GM19025 (cell line): ENCODE data around the gene KIF6.

Experiments
- ATAC-seq: cut with Tn5 transposase; IDR thresholded peaks from one replicate; pipeline ENCODE4 v1.9.1; 2021; ENCODE audit warnings: mild to moderate bottlenecking, low read depth, moderate library complexity; ENCODE audit not compliant: unreplicated experiment

KIF6 gene

DNA sequence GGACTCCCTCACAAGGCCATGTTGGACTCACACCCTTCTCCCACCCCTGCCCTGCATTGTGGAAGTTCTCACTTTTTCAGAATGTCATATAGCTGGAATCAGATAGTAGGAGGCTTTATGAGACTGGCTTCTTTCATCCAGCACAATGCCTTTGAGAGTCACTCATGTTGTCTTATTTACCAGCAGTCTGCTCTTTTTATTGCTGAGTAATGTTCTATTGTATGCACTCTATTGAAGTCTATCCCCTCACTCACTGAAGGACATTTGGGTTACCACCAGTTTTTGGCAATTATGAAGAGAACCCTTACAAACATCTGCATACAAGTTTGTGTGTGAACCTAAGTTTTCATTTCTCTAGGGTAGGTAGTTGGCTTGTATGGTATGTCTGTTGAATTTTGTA is 321.9 kb downstream of the KIF6 start:
- no peak for ATAC-seq

DNA sequence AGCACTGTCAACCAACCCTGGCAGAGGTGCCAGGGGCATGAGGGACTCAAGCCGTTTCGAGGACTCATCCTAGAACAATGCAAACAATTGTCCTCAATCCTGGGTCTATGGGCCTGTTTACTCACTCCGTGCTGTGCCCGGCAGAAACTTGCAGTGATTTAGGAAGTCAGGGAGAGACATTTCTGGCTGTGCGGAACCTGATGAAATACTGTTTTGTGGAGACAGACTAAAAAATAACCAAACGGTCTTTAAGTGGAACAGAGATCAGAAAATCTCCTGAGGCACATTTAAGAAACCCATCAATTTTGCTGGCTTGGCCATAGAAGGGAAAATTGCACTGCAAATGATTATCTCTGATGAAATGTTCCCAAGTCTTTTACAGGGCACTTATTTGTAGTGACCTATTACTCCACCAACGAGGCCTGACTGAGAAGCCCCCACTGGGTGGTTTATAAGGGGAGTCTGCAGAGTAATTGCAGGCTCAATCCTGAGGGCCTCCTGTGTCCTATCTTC is 322.9 kb downstream of the KIF6 start:
- ATAC-seq, result no peak

DNA sequence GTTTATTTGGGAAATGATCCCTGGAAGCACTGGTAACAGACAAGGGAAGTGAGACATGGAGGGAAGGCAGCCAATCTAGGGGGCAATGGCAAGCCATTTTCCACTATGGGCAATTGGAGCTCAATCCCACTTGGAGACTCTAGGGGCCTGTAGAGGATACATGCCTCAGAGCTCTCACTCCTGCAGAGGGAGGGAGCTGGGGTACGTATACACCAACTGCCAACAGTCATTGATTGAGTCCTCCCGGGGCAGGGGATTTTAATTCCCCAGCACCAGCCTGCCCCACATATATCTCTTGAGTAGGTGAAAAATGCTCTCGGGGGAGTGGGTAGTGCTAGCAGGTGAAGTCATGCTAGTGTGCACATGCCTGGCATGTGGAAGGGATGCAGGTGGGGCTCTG is 323.8 kb downstream of the KIF6 start:
- ATAC-seq, result no peak

DNA sequence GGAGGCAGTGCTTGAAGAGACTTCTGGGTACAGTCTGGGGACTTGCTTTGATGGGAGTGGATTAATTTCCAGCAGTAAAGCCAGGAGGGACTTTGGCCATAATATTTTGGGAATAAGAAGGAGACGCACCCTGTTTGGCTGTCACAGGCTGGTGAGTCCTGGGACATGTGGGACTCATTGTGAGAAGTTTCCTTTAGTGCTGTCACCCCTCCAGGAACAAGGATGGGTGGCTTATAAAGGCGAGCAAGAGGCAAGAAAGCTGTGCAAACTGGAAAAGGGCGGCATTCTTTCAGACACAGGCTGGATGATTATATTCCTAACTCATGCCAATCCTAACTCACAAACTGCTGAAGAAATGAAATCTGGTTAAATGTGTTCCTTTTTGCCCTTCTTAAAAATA is 325.2 kb downstream of the KIF6 start:
- ATAC-seq, result no peak

DNA sequence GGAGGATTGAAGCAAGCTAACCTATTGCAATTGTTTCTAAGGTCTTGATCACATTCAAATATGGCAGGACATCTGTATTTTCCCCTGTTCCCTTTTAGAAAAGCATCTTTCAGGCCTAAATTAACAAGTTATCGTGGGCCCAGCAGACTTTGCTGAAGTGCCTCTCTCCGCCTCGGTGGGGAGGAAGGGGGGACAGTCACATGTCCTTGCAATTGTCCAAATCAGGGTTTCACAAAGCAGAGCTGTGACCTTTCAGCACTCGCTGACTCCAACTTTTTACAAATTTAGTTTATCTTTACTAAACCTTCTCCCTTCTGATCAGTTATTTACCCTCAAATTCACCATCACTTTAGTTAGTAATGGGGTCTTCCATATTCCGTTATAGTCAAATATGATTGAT is 328.4 kb downstream of the KIF6 start:
- no peak for ATAC-seq

DNA sequence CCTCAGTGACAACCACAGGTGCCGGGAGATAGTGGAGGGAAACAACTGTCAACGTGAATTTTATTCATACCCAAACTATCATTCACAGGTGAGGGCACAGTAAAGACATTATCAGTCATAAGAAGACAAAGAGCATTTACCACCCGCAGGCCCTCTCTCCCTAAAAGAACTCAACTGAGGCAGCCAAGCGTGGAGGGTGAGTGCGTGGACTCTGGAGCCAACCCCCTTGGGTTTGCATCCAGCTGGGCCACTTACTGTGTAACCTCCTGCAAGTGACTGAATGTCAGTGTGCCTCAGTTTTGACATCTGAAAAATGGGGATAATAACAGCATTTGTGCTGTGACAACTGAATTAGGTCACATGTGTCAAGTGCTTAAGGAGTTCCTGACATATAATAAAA is 332.1 kb downstream of the KIF6 start:
- ATAC-seq, result no peak

DNA sequence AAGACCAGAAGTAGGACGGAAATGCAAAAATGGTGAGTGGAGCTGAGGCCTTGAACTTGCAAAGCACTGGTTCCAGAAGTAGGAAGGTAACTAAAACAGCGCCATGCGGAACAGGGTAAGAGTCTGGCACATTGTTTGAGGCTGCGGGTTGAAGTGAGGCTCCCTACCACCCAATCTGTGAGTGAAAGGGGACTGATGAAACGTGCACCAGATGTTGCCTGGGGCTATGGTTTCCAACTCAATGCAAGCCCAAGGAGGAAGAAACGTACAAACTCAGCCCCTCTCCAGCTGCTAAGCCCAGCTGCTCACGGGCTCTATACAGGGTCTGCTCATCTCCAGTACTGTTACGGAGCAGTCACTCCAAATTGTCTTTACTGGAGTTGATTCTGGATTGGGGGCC is 334.0 kb downstream of the KIF6 start:
- ATAC-seq, result no peak

DNA sequence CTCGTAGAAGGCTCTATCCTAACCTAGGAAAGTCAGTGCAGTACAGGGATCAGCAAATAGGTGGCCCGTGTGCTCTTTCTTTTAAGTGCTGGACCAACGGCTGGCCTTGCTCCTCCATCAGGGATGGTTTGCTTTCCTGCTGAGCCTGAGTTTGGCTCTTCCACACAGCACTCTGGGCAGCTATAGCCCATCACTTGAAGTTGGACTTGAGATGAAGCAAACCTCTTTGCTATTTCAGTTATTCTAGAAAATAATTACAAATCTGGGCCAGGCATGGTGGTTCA is 335.8 kb downstream of the KIF6 start:
- ATAC-seq, result peak; percentile 13

DNA sequence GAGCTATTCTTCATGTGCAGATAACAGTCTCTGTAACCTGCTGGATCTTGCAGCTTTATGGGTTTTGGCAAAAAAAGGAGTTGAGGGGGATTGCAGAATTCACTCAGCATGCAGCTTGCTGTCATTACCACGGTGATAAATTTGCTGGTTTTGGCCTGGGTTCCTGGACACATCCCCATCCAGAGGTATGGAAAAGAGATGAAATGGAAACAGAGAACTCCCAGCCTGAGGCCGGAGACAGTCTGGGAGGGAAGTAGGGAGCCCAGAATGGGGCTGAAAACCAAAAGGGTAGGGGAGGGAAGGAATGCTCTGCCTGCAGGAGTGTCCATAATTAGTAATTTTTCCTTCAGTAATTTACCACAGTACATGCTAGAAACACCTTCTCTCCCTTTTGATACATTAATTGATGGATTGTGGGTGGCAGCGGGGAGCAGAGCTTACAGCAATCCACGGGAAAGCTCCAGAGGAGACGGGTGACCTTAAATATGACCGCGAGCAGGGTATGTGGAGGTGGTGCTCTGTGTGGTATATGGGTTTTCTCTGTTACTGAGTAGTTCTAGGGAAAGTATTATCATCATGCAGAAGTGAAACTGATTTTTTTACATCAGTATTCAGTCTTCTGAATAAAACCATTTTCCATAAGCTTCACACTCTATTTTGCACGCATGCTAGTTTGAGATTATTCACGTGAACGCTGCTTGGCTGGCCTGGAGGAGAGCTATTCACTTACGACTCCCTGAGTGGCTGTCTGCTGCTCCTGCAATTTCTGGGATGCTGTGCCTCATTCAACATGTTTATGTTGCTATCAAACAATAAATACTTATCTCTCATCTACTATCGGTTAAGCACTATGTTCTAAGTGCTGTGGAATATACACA is 336.4 kb downstream of the KIF6 start:
- ATAC-seq, result peak; percentile 62

DNA sequence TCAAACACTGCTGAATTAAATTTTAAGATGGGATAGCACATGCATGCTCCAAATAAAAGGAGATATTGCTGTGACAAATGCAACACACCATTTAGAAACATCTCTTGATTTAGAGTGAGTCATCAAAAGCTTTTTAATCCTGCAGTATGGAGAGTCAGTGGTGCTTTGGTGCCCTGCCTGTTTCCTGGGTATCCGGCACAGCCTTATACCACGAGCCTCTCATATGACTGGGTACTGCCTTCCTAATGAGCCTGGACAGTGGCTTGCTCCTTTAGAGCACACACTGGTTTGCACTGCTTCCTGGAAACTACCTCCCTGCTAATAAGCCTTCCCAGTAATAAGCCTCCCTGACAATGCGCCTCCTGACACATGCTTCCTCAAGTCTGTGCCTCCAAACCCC is 337.4 kb downstream of the KIF6 start:
- no peak for ATAC-seq

DNA sequence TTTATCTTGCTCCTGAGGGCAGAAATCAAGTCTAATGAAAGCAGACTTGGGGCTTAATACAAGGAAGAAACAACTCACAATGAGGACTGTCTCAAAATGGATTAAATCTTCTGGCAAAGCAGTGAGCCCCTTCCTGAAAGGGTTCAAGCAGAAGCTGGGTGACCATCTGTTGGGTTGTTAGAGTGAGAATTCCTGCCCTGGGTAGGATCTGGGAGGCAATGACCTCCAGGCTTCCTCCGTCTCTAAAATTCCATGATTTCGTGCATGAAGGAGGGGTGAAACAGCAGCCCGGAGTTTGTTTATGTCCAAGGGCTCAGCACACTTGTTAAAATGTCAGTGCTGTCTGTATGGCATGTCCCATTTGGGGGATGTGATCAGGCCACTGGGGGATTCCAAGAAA is 338.7 kb downstream of the KIF6 start:
- no peak for ATAC-seq

DNA sequence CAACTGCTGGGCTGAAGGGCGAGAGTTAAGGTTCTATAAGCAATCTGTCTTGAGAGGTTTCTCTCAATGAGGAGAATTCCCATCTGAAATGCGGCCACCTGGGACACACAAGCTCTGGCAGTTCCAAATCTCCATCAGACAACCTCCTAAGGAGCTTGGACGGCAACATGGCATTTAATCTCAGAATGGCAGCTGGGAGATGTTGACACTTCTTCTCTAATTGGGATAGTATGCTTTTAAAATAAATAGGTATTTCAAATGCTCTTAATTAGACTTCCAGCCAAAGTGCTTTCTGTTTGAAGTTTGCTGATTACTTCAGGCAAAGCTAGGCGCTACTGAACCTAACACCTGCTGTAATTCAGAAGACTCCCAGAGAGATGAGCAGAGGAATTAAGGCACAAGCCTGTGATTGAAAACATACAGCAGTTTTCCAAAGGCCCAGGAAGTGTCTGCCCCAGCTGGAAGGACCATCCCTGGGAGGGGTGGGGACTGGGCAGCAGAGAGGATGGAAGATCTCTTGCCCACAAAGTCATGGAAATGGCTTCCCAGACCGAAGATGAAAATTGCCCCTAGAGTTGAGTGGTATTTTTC is 343.6 kb downstream of the KIF6 start:
- no peak for ATAC-seq

DNA sequence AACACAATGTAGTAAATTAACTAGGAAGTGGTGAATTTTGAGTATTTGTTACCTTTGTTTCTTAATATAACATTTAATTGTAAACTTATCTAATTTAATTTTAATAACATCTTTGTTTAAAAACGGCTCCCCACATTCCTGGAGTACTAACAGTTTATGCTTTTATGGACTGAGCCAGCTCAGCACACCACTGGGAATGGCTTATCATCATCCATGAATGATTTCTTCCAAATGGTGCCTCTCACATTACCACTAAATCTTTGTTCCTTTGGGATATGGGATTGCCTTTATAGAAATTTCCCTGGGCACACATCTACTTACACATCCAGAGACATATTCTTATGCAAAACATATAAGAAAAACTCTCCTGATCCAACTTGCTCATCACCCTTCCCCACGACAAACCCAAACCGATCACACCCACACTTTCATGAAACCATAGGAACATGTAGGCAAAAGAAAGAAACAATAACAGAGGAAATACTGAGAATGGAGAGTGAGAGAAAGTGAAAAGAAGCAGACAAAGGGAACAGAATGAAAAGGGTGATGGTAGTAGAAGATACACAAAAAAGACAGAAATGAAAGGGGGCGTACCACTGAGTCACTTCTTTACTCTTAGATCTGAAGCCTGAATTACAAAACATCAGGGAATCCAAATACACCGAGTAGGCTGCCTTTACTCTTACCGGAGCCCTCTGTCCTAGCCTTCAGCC is 344.2 kb downstream of the KIF6 start:
- ATAC-seq, result no peak

DNA sequence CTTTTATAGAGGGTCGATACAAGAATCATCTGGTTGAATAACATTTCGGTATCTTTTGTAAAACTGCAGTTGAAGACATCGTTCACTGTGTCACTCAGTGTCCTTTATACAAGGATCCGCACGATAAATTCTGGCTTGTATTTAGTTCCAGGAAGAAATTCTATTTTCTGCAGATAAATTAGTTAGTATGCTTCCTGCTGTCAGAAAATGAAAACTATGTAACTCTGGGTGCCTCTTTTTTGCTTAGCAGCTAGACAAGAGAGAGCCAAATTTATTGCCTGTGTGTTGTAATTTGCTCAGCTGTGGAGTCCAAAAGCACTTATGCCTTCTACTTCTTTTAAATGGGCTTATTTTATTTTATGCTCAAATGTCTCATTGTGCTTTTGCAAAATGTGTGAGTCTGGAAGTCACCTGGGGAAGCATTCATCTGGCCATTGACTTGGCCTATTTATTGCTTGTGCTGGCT is 346.2 kb downstream of the KIF6 start:
- ATAC-seq, result no peak

DNA sequence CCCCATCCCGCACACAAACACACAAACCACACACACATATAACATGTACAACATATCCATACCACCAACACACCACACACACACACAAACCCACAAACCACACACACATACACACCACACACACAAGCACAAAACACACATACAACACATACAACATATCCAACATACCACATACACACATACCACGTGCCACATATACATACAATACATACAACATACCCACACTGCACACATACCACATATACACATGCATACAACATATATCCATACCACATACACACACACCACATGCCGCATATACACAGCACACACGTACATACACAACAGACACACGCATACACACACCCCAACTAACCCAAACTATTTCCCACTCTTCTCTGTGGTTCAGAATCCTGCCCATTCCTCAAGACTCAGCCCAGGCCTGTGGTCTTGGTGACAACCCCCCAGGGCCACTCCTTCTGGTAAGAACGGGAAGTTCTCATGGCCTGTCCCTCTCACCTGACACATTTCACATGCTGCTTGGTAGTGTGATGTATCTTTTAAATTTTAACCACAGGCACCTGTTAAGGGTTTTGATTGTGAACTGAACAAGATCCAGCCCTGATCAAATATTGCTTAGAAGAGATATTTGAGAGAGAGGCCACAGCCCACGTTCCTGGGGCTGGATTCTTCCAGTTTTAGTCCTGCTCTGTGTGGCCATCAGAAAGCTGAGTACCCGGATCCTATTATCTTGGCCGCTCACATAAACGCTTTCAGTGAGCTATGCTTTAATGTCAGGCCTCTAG is 346.8 kb downstream of the KIF6 start:
- ATAC-seq, result no peak

DNA sequence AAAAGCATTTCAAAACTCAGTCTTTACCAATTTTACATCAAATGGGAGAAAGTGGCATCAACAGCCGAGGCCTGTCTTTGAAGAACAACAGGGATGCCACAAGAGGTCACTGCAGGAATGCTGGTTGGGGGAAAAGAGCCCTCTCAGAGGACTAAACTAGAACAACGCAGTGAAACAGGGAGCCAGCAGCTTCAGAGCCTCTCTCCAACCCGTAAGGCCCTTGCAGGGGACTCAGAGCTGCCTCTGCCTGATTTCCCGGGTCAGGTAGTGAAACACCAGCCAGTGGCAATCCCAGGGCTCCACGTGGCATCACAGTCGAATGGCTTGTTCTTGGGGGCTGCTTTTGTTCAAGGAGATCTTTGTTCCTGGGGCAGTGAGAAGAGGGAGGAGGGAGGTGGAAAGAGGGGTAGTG is 347.7 kb downstream of the KIF6 start:
- ATAC-seq, result peak; percentile 57

DNA sequence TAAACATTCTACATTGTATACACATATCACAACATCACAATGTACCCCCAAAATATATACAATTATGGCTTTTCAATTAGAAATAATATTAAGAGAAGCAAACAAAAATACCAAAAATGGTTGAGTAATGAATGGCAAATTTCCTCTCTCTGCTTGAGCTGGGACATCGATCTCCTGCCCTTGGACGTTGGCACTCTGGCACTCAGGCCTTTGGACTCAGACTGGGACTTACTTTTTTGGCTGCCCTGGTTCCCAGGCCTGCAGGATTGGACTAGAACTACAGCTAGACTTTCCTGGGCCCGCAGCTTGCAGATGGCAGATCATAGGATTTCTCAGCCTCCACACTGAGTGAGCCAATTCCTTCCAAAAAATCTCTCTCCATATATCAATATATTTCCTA is 349.8 kb downstream of the KIF6 start:
- no peak for ATAC-seq

DNA sequence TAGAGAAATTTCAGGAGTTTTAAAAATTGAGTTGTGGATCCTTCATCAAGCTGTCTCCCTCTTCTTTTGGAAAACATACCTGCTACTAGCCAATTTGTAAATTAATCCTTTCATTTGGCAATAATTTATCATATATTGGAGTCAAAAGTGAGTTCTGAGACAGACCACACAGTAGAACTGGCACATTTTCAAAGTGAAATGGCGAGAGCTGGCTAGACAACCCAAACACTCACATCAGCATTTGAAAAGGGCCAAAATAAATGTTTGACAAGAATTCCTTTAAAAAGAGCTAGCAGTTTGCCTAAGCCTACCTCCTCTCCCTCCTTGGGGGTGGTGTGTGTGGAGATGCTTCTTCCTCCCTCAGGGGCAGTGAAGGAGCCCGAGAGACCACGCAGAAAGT is 354.8 kb downstream of the KIF6 start:
- no peak for ATAC-seq

DNA sequence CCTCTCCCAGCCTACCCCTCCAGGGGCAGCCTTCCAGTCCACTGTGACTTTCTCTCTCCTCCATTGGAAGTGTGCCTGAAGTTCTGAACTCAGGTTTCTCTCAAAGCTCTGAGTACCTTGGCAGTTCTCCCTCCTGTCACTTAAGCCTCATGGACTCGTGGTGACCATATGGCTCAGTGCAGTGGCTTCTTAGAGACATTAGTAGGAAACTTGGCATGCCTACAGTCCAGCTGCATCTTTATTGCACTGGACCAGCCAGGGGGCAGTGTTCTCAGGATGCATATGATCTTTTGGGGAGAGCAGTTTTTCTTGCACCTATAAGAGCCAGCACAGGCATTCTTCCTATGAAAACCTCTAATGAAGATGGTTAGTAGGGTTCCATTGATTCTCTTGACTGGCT is 355.2 kb downstream of the KIF6 start:
- no peak for ATAC-seq

DNA sequence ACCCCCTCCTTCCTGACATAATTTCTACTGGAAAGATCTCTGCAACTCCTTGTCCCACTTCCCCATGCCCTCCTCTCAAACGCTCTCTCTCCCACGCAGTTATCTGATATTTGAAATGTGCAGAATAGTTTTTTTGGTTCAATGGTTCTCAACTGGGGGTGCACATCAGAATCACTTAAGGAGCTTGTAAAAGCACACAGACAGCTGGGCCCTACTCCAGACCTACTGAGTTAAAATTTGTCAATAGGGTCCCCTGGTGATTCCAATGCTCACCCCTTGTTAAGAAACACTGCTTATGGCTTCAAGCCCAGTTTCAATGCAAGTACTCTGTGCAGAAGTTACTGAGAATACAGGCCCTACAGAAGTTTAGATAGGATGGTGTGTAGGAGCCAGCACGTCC is 357.5 kb downstream of the KIF6 start:
- ATAC-seq, result no peak
